ENCODE results near the gene HAUS6.
"Not testable (repeated sequence)": the region's sequence is repeated elsewhere in the genome, so short reads cannot be mapped to it uniquely, and the experiment has no call there.

The HAUS6 gene

DNA sequence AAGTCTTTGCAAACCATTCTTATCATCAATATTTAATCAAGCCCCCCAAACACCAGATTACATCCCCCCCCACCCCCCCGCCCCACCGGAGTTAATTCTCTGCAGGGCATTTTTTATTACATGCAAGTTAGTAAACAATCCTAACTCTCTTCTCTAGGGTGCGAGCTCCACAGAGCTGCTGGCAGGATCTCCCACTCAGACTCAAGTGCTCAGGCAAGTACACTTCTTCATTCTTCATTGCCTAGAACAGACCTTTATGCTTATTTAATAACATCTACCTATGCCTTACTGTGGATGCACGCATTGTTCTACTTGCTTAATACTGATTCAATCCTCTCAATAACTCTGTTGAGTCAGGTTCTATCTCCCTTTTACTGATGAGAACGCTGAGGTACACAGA, 79.6 kb downstream of the HAUS6 start:
- Mint-ChIP-seq H3K27ac (peak overlapping the region in 2 of 3 experiments; percentile 16 to 48), H3K4me3 (no peak overlapping the region), H3K36me3 (ENCODE audit: low read depth) (no peaks in the 10 kb centered on the region), H3K27me3 (ENCODE audit: low read depth) (peaks cover 6% of the 10 kb centered on the region), H3K9me3 (no peaks in the 10 kb centered on the region), H3K4me1 (peaks cover 10% of the 10 kb centered on the region)
- TF ChIP-seq, protein P1, sequence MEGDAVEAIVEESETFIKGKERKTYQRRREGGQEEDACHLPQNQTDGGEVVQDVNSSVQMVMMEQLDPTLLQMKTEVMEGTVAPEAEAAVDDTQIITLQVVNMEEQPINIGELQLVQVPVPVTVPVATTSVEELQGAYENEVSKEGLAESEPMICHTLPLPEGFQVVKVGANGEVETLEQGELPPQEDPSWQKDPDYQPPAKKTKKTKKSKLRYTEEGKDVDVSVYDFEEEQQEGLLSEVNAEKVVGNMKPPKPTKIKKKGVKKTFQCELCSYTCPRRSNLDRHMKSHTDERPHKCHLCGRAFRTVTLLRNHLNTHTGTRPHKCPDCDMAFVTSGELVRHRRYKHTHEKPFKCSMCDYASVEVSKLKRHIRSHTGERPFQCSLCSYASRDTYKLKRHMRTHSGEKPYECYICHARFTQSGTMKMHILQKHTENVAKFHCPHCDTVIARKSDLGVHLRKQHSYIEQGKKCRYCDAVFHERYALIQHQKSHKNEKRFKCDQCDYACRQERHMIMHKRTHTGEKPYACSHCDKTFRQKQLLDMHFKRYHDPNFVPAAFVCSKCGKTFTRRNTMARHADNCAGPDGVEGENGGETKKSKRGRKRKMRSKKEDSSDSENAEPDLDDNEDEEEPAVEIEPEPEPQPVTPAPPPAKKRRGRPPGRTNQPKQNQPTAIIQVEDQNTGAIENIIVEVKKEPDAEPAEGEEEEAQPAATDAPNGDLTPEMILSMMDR (IDR thresholded peaks at IDR 0.05; ENCODE audit: unreplicated experiment in 3 of 3), result no peak

DNA sequence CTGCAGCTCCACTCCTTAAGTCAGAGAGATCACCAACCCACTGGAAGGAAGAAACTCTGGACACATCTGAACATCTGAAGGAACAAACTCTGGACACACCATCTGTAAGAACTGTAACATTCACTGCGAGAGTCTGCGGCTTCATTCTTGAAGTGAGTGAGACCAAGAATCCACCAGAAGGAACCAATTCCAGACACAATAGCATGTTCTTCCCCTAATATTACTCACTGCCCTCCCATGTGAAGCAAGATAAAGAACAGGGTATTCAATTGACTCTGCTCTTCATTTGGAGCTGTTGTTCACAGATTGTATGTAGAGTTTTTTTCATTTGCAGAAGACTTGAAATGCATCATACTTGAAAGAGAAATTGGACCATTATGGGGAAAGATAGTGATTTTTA, 80.5 kb downstream of the HAUS6 start:
- Mint-ChIP-seq H3K36me3 (ENCODE audit: low read depth) (no peaks in the 10 kb centered on the region), H3K4me3 (no peak overlapping the region)

DNA sequence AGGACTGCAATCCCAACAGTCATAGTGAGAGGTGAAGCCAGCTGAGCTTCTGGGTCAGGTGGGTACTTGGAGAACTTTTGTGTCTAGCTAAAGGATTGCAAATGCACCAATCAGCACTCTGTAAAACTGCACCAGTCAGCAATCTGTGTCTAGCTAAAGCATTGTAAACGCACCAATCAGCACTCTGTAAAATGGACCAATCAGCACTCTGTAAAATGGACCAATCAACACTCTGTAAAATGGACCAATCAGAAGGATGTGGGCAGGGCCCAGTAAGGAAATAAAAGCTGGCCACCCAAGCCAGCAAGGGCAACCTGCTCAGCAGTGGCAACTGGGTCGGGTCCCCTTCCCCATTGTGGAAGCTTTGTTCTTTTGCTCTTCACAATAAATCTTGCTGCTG, 81.1 kb downstream of the HAUS6 start:
- H3K4me1 Mint-ChIP-seq, result peaks cover 10% of the 10 kb centered on the region
- not testable (repeated sequence) for H3K27me3 Mint-ChIP-seq (ENCODE audit: low read depth); H3K4me3 Mint-ChIP-seq; H3K9me3 Mint-ChIP-seq; H3K36me3 Mint-ChIP-seq (ENCODE audit: low read depth); H3K27ac Mint-ChIP-seq

More for the DNA sequence above, 80.5 kb downstream of the HAUS6 start:
- Mint-ChIP-seq H3K27me3 (ENCODE audit: low read depth) (peaks cover 6% of the 10 kb centered on the region), H3K27ac (peak overlapping the region in 1 of 3 experiments; percentile 17), H3K4me1 (peaks cover 10% of the 10 kb centered on the region), H3K9me3 (no peaks in the 10 kb centered on the region)
- TF ChIP-seq, protein P1 (IDR thresholded peaks at IDR 0.05; ENCODE audit: unreplicated experiment in 3 of 3), result no peak

DNA sequence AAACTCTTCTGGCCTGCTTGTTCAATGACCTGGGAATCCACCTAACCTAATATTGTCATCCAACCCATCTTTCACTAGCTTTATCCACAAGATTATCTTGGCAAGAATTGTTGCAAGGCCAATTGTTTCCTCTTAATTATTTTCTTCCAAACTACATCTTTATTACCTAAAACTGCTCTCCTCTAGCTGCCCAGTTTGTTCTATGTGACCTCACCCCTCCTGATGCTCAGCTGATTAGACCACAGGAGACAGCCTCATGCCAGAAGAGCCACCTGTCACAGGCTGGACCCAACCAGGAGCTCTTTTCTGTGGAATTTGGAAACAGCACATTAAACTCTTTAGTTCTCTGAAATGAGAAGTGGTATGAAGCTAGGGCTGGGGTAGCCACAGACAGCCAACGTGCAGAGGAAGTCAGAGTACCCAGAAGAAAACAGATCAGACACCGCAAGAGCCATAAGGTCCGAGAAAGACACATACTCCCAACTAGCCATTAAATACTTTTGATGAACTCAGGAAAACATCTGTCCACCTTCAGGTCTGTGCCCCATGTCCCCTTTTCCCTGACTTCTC, 81.7 kb downstream of the HAUS6 start:
- Mint-ChIP-seq H3K9me3 (no peaks in the 10 kb centered on the region), H3K4me3 (no peak overlapping the region), H3K4me1 (peaks cover 10% of the 10 kb centered on the region), H3K36me3 (ENCODE audit: low read depth) (no peaks in the 10 kb centered on the region), H3K27ac (no peak overlapping the region), H3K27me3 (ENCODE audit: low read depth) (peaks cover 6% of the 10 kb centered on the region)
- TF ChIP-seq, protein P1 (IDR thresholded peaks at IDR 0.05; ENCODE audit: unreplicated experiment in 3 of 3), result no peak

DNA sequence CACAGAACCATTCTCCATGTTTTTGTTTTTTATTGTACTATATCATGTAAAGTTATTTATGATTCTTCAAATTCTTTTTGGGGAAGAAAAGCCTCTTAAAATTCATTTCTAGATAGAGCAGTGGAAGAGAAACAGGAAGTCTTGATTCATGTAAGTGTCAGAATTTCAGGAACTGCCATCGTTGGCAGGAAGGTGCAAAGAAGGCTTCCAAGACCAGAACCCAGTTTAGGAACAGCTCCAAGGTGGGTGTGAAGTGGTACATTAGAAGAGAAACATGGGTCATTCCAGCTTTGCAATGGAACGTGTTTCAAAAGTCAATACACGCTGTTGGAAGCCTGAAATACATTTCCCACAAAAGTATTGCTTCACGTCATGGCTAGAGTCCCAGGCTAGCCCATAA, 84.5 kb downstream of the HAUS6 start:
- Mint-ChIP-seq H3K36me3 (ENCODE audit: low read depth) (no peaks in the 10 kb centered on the region), H3K9me3 (no peaks in the 10 kb centered on the region), H3K4me1 (peaks cover 4% of the 10 kb centered on the region), H3K4me3 (no peak overlapping the region), H3K27me3 (ENCODE audit: low read depth) (peaks cover 6% of the 10 kb centered on the region), H3K27ac (no peak overlapping the region)
- TF ChIP-seq, protein P1 (IDR thresholded peaks at IDR 0.05; ENCODE audit: unreplicated experiment in 3 of 3), result no peak

DNA sequence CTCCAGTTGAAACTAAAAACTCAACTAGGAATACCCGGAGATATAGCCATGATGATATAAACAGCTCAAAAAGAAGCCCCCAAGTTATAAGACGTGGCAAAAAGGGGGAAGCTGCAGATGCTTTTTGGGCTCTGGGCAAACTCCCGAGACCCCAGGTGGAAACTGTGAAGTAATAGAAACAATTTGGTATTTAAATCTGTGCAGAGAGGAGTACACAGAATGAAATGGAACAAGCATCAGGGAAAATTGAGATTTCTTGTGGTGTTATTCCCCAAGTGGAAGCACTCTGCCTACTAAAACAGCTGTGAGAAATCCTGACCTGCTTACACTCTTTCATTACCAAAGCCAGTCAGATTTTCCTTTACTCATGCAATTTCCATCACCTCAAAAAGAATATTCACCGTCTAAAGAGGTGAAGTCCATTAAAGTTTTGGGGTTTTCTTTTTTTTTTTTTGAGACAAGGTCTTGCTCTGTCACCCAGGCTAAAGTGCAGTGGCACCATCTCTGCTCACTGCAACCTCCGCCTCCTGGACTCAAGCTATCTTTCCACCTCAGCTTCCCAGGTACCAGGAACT, 93.2 kb downstream of the HAUS6 start:
- peak overlapping the region in 2 of 3 experiments; percentile 60 to 62 for H3K27ac Mint-ChIP-seq
- H3K36me3 Mint-ChIP-seq (ENCODE audit: low read depth), result no peaks in the 10 kb centered on the region
- H3K27me3 Mint-ChIP-seq (ENCODE audit: low read depth), result no peaks in the 10 kb centered on the region
- H3K9me3 Mint-ChIP-seq, result peaks cover 4% of the 10 kb centered on the region
- no peak overlapping the region for H3K4me3 Mint-ChIP-seq
- TF ChIP-seq, protein P1 (IDR thresholded peaks at IDR 0.05; ENCODE audit: unreplicated experiment in 3 of 3), result no peak
- H3K4me1 Mint-ChIP-seq, result peaks cover 20% of the 10 kb centered on the region

All from nephron (organoid).